ENCODE data around the gene ASTL.

Gene ASTL

GRCh38 chr2:96110621-96111256, 27.6 kb downstream of the ASTL start:
- no peak for DNase-seq

GRCh38 chr2:96109931-96110511, 28.3 kb downstream of the ASTL start:
- DNase-seq, result no peak

GRCh38 chr2:96109361-96109680, 29.0 kb downstream of the ASTL start:
- DNase-seq, result no peak

DNA sequence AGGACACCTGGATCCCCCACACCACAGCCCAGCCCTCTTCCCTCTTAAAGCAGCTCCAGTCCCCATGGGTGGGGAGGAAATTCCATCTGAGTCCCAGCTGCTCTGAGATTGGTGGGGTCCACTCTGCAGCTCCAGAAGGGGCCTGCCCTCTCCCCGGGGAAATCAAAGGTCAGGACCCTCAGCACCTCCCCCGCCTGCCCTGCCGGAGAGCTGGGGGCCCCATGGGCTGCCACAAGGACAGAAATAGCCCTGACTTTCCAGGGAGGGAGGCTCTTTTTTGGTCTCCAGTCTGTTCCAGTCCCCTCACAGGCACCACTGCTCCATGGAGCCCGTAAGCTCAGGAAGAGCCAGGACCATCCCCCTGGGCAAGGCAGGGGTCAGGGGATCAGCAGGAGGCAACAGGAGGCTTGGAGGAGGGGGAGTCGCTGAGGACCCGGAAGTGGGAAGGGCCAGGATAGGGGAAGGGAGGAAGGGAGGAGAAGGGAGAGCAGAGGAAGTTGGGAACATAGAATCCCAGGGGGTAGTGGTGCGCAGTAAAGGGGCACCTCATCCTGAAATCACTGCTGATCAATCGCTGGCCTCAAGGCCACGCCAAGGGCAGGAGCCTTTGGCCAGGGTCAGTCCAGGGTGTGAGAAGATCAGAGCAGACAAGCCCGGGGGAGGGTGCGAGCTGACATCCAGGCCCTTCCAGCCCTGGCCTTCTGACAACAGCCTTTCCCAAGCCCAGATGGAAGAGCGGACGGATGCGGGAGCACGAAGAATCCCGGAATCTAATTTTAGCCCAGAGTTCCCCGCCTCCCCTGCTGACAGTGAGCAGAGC, 29.6 kb downstream of the ASTL start:
- DNase-seq, result no peak

DNA sequence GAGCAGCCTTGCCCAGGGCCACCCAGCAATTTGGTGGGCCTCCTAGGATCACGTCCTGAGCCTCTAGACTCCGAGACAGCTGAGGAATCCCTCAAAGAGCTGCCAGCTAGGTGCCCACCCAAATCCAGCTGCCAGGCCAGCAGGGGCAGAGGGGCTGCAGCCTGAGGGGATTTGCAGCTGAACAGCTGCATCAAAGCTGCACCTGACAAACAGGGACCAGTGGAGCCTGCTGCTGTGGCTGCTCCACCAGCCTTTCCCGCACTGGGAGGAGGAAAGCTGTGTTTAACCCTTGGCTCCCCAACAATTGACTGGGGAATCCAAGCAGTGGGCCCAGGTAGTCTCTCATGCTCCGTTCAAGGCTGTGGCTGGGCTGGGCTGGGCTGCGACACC, 30.2 kb downstream of the ASTL start:
- no peak for DNase-seq

- DNase-seq, result no peak
Observed at GRCh38 chr2:96107708-96108065, 30.6 kb downstream of the ASTL start.

GRCh38 chr2:96106991-96107707, 31.2 kb downstream of the ASTL start:
- DNase-seq, result no peak

GRCh38 chr2:96105994-96106715, 32.1 kb downstream of the ASTL start:
- no peak for DNase-seq

DNA sequence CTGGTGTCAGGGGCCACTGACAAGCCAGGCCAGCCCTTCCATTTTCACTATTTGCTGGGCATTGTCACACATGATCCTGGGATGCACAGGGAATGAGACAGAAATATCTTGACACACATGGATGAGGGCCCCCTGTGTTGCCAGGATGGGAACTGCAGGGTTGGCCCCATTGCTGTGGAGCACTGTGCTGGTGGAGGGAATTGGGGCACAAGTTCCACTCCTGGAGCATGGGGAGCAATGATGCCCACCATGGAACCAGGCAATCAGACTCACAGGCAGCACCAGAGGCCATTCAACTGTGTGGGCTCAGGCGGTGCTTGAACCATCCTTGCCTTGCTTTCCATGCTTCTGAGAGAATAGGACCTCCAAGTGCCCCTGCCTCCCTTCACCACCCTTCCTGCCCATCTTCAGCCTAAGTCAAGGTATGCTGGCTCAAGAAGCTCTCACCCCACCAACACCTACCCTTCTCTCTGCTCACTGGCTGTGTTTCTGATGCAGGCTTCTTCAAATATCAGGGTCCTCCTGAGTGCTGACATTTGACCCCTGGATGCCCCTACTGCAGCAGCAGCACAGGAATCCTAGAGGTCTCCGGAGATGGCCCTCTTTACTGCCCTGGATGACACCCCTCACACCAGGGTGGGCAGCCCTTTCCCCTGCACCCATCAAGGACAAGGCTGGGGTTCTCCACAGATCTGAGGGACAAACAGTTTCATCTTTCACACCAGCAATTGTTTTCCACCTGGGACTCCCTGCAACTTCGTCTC, 33.0 kb downstream of the ASTL start:
- no peak for DNase-seq

DNA sequence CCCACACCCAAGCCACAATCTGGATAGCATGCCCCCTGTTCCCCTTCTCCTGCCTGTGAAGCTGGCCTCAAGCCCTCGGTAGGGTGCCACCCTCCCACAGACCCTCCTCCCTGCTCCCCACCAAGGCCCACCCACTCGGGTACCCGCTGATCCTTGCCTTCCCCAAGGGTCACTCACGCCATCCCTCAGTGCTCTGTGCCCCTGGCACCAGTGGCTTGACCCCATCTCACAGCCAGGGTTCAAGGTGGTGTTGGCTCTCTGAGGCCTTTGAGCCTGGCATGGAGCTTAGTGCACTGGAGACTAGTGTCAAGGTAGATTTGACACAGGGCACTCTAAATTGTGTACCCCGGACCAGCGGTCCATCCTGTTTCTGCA, 33.8 kb downstream of the ASTL start:
- no peak for DNase-seq

GRCh38 chr2:96103761-96104486, 34.4 kb downstream of the ASTL start:
- DNase-seq, result no peak

GRCh38 chr2:96103187-96103601, 35.1 kb downstream of the ASTL start:
- no peak for DNase-seq

- DNase-seq, result no peak
Observed at GRCh38 chr2:96102596-96103186, 35.6 kb downstream of the ASTL start.

GRCh38 chr2:96100893-96101304, 37.4 kb downstream of the ASTL start:
- DNase-seq, result no peak

DNA sequence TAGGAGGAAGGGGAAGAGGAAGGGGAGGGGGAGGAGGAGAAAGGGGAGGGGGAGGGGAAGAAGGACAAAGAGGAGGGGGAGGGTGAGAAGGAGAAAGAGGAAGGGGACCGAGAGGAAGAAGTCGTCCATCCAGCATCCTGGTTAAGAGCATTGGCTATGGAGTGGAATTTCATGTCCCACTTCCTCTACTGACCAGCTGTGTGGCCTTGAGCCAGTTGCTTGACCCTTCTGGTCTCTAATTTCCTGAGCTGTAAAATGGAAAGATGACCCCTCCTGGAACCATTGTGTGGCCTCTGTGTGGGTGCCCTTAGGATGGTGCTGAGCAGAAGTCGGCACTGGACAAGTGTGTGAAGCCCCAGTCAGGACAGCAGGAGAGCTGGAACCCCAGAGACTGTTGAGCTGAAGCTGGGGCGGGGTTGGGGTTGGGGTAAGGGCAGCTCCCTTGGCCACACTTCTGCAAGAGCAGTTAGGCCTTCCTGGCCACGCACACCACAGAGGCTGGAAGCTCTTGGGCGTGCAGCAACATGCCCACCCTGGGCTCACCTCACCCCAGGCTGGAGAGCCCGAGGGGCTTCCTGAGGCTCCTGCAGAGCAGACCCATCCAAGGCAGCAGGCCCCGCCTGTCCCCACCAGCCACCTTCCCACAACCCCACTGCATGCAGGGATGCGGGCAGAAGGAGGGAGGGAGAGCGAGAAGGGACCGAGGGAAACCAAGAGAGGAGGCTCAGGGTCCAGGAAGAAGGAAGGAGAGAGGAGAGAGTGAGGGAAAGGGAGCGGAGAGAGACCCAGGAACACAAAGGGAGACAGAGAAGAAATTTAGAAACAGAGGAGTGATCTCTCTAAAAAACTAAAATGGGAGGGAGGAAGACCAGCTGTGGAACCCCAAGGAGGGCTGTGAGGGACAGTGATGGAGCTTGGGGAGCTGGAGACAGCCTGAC, 38.2 kb downstream of the ASTL start:
- DNase-seq, result no peak

DNA sequence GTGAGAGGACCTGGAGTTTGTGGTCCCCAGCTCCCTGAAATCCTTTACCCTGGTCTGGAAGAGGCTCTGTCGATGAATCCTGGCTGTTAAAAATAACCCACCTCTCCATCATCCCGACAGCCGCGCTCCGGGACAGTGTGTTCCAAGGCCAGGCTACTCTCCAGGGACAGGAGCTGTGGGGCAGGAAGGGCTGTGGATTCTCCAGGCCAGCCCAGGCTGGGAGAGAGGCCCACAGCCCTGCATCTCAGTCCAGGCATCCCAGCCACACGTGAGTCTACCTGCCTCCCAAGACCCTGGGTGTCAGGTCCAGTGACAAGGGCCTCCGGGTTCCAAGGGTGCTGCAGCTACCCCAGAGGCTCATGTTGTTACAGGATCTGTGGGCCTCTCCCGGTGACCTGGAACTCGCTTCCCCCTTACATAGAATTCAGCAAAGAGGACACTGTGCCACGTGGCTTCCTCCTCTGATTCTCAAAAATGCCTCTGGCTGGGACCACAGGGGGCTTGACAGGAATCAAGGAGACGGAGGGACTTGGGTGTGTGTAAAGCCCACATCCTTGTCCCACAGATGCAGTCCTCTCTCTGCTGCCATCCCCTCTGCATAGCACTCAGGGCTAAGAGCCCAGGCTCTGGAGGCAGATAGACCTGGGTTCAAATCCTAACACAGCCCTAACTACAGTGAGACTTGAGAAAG, 39.3 kb downstream of the ASTL start:
- DNase-seq, result no peak

DNA sequence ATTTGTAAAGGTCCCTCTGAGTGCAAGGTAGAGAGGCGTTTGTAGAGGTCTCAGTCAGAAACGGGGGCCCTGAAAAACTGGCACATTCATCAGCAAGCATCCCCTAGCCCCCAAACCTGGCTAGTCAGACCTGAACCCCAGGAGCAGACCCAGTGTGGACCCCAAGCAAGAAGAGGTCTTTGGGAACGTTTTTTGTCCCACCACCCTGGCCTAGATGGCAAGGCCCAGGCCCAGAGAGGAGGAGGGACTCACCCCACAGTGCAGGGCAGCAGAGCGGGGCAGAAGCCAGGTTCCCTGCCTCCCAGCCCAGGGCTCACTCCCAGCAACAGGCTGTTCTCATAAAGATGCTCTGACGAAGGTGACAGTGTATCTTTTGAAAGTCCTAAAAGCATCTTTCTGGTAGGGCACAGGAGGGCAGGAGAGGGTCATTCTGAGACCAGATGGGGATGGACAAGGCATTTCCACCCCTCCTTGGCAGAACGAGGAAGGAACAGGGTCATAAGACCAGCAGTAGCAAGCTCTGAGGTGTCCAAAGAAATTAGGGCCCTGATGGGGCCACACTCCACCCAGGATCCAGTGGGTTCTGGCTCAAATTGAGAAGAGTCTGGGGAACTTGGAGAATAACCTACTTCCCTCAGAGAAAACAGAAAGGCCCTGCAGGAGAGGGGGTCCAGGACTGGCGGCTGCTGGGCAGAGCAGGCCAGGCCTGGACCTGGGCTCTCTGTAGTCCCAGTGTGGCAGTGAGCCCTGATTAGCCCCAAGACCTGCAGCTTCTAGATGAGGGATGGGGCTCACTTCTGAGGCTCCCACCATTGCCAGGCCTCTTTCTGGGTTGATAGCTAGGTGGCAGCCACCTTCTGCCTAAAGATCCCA, 40.1 kb downstream of the ASTL start:
- no peak for DNase-seq

- DNase-seq, result no peak
Observed at GRCh38 chr2:96097441-96097840, 40.9 kb downstream of the ASTL start.

All from NCI-H510A (cell line).